Natural killer cell (primary cell): ENCODE results near the gene ANKRD44. TPM values are rescaled to one million over a fixed set of nuclear protein-coding genes. Genes with fewer than 3 reads are reported as not detected.

Source experiments
- ATAC-seq, 3 donors: fragments of 150-1000 bp in 2 of 3; fragments of 200-7000 bp in 1 of 3; cut with Tn5 transposase; 1 replicate in 1 of 3; 2 replicates in 2 of 3; pipeline ENCODE4 v1.10.0; 2021; ENCODE audit warnings: mild to moderate bottlenecking in 2 of 3, moderate library complexity in 2 of 3
- DNase-seq, 2 donors: peaks; one replicate each; pipeline versions ENCODE4 v3.0.0 to v3.0.0-alpha.2; 2013 to 2021; ENCODE audit warnings: mixed read lengths in 1 of 2
- H3K27ac ChIP-seq: one replicate; pipeline ENCODE4 v1.5.1; 2013; ENCODE audit warnings: mild to moderate bottlenecking, low read length
- H3K27me3 ChIP-seq: one replicate; pipeline ENCODE4 v1.6.1; 2013; ENCODE audit warnings: low read length; ENCODE audit not compliant: control insufficient read depth, insufficient read depth
- H3K36me3 ChIP-seq: one replicate; pipeline ENCODE4 v1.6.1; 2013; ENCODE audit warnings: low read length; ENCODE audit not compliant: control insufficient read depth, insufficient read depth
- H3K4me1 ChIP-seq: one replicate; pipeline ENCODE4 v1.6.1; 2013; ENCODE audit warnings: low read length; ENCODE audit not compliant: control insufficient read depth, insufficient read depth
- H3K4me3 ChIP-seq: one replicate; pipeline ENCODE4 v1.5.1; 2013; ENCODE audit warnings: low read length
- H3K9me3 ChIP-seq: one replicate; pipeline ENCODE4 v1.6.1; 2013; ENCODE audit warnings: low read length; ENCODE audit not compliant: control insufficient read depth, insufficient read depth
- H3K27ac Mint-ChIP-seq, 2 donors: one replicate each; pipeline ENCODE4 v1.8.0; 2022; ENCODE audit warnings: mild to moderate bottlenecking in 2 of 2, mixed read lengths in 2 of 2, moderate library complexity in 1 of 2
- H3K27me3 Mint-ChIP-seq, 2 donors: one replicate each; pipeline ENCODE4 v1.8.0; 2022; ENCODE audit warnings: low read depth in 2 of 2, mixed read lengths in 2 of 2
- H3K36me3 Mint-ChIP-seq: one replicate; pipeline ENCODE4 v1.8.0; 2022; ENCODE audit warnings: mixed read lengths
- H3K4me1 Mint-ChIP-seq, 2 donors: one replicate each; pipeline ENCODE4 v1.8.0; 2022; ENCODE audit warnings: mixed read lengths in 2 of 2
- H3K4me3 Mint-ChIP-seq: one replicate; pipeline ENCODE4 v1.8.0; 2022; ENCODE audit warnings: mild to moderate bottlenecking, moderate library complexity, mixed read lengths
- H3K9me3 Mint-ChIP-seq, 2 donors: one replicate each; pipeline ENCODE4 v1.8.0; 2022; ENCODE audit warnings: mixed read lengths in 2 of 2
- CTCF ChIP-seq: fragments of 200-600 bp; IDR thresholded peaks from one replicate; pipeline ENCODE4 v1.8.0; 2022; ENCODE audit warnings: antibody characterized with exemption
- WGBS: methylation state at CpG from one replicate; pipeline ENCODE4 v1.1.7; 2013; ENCODE audit warnings: missing lambda C conversion rate; ENCODE audit not compliant: insufficient coverage; 5-methylcytosine and 5-hydroxymethylcytosine counted together
- intact Hi-C: fragments of 100-400 bp; cut with micrococcal nuclease; formaldehyde crosslinking; loops from one replicate; pipeline ENCODE4 v1.14.2; 2022
- total RNA-seq, 4 donors: library from RNA; stranded (reverse); fragments of 120-200 nt in 1 of 4; gene quantifications; one replicate each; pipeline versions ENCODE4 v1.2.3 to v1.2.4, GENCODE V29; 2013 to 2022

ANKRD44 gene
- total RNA-seq, 3 donors from 2014 or later (not counting 1 experiment from before 2014, with no cell fraction given): 252 to 376 (median 311) TPM

GRCh38 chr2:197247083-197247482 is 63.5 kb downstream of the ANKRD44 start:
- H3K27ac Mint-ChIP-seq: peak overlapping the region; percentile 96 to 99
- H3K27ac ChIP-seq: peak overlapping the region; percentile 2
- intact Hi-C loops: no loop called here
- H3K27me3 Mint-ChIP-seq: no peaks in the 10 kb centered on the region
- TF ChIP-seq CTCF: no peak
- no peaks in the 10 kb centered on the region for H3K27me3 ChIP-seq
- peaks cover 82 to 86% of the 10 kb centered on the region in 2 donors for H3K4me1 Mint-ChIP-seq
- H3K4me3 ChIP-seq: no peak overlapping the region
- peak in 1 of 2 donors; percentile 29 for DNase-seq
- no peak for ATAC-seq
- H3K36me3 ChIP-seq: peaks cover 4% of the 10 kb centered on the region
- peak overlapping the region; percentile 7 for H3K4me3 Mint-ChIP-seq
- peaks cover 38% of the 10 kb centered on the region for H3K4me1 ChIP-seq
- 62% methylated on average over 5 of the region's 5 CpGs for WGBS
- H3K9me3 Mint-ChIP-seq: no peaks in the 10 kb centered on the region
- no peaks in the 10 kb centered on the region for H3K9me3 ChIP-seq
- no peaks in the 10 kb centered on the region for H3K36me3 Mint-ChIP-seq

- peaks cover 38% of the 10 kb centered on the region for H3K4me1 ChIP-seq
- 95% methylated on average over 6 of the region's 6 CpGs for WGBS
- no peaks in the 10 kb centered on the region for H3K9me3 ChIP-seq
- no peak overlapping the region for H3K4me3 ChIP-seq
- Mint-ChIP-seq H3K4me3 (no peak overlapping the region), H3K27ac (peak overlapping the region; percentile 96 to 99), H3K36me3 (no peaks in the 10 kb centered on the region), H3K4me1 (peaks cover 74 to 79% of the 10 kb centered on the region in 2 donors), H3K9me3 (no peaks in the 10 kb centered on the region), H3K27me3 (no peaks in the 10 kb centered on the region)
- no peaks in the 10 kb centered on the region for H3K27me3 ChIP-seq
- peaks cover 4% of the 10 kb centered on the region for H3K36me3 ChIP-seq
- peak overlapping the region; percentile 14 for H3K27ac ChIP-seq
- ATAC-seq: no peak
- no peak for TF ChIP-seq CTCF
- intact Hi-C loops: no loop called here
- DNase-seq: no peak
Measured at GRCh38 chr2:197245829-197246804, 64.5 kb downstream of the ANKRD44 start.

- Histone ChIP-seq H3K27me3 (no peaks in the 10 kb centered on the region), H3K4me3 (no peak overlapping the region), H3K36me3 (peaks cover 1% of the 10 kb centered on the region), H3K9me3 (no peaks in the 10 kb centered on the region), H3K4me1 (peaks cover 43% of the 10 kb centered on the region), H3K27ac (no peak overlapping the region)
- no peak for ATAC-seq
- intact Hi-C loops: no loop called here
- no peak for TF ChIP-seq CTCF
- H3K4me3 Mint-ChIP-seq: no peak overlapping the region
- H3K36me3 Mint-ChIP-seq: no peaks in the 10 kb centered on the region
- H3K4me1 Mint-ChIP-seq: peaks cover 76 to 79% of the 10 kb centered on the region in 2 donors
- no peaks in the 10 kb centered on the region for H3K27me3 Mint-ChIP-seq
- H3K27ac Mint-ChIP-seq: peak overlapping the region; percentile 78 to 89
- DNase-seq: no peak
- WGBS: 60% methylated on average over 1 of the region's 1 CpG
- H3K9me3 Mint-ChIP-seq: no peaks in the 10 kb centered on the region
Measured at GRCh38 chr2:197244349-197244748, 66.2 kb downstream of the ANKRD44 start.
